SK-N-SH (cell line): ENCODE data around the gene VWA5B2. TPM values are rescaled to one million over a fixed set of nuclear protein-coding genes. Genes with fewer than 3 reads are reported as not detected.

ENCODE experiments used
- CTCF ChIA-PET: fragments of 300-600, 350-600 bp; formaldehyde crosslinking; extraction: SDS; loops from one replicate; lab custom pipeline; 2021; lab: Yijun Ruan, JAX
- POLR2A ChIA-PET: fragments of 350-600 bp; sonication (Branson Sonifier 250); formaldehyde crosslinking; extraction: SDS; loops from one replicate; lab custom pipeline; 2020; ENCODE audit warnings: antibody characterized with exemption, inconsistent platforms; lab: Yijun Ruan, JAX
- DNase-seq: peaks from one replicate; pipeline ENCODE4 v3.0.0; 2012
- H2AFZ ChIP-seq: fragments of 200-600 bp; sonication (generic); 2 replicates; pipeline ENCODE4 v1.8.1; 2016; ENCODE audit warnings: antibody characterized with exemption, mild to moderate bottlenecking, low read depth
- H3F3A ChIP-seq: fragments of 200-600 bp; sonication (generic); replicated peaks from 2 replicates; pipeline ENCODE3; 2016; ENCODE audit warnings: antibody characterized with exemption, mild to moderate bottlenecking; ENCODE audit not compliant: insufficient read depth
- H3K27ac ChIP-seq, 2 experiments: fragments of 200-500 bp in 1 of 2; fragments of 200-600 bp in 1 of 2; sonication (Bioruptor generic) in 1 of 2; sonication (generic), shearing (Covaris generic) in 1 of 2; 2 replicates each; pipeline versions ENCODE4 v1.5.1 to v1.6.1; 2014 to 2016; ENCODE audit warnings: low read depth in 2 of 2, inconsistent platforms in 1 of 2, low read length in 1 of 2, mild to moderate bottlenecking in 1 of 2, mixed read lengths in 1 of 2
- H3K27me3 ChIP-seq: fragments of 200-600 bp; sonication (generic), shearing (Covaris generic); 2 replicates; pipeline ENCODE4 v1.6.1; 2016; ENCODE audit warnings: mixed run types; ENCODE audit not compliant: insufficient read depth
- H3K36me3 ChIP-seq, 2 experiments: fragments of 200-500 bp in 1 of 2; fragments of 200-600 bp in 1 of 2; sonication (Bioruptor generic) in 1 of 2; sonication (generic) in 1 of 2; replicated peaks in 1 of 2; 2 replicates each; pipeline versions ENCODE3 to v1.5.1; 2014 to 2016; ENCODE audit warnings: low read length in 1 of 2, mild to moderate bottlenecking in 1 of 2; ENCODE audit not compliant: insufficient read depth in 2 of 2, control insufficient read depth in 1 of 2
- H3K4me1 ChIP-seq, 2 experiments: fragments of 200-500 bp in 1 of 2; fragments of 200-600 bp in 1 of 2; sonication (Bioruptor generic) in 1 of 2; sonication (generic), shearing (Covaris generic) in 1 of 2; 2 replicates each; pipeline versions ENCODE4 v1.5.1 to v1.6.1; 2014 to 2016; ENCODE audit warnings: low read depth in 1 of 2, low read length in 1 of 2, mixed run types in 1 of 2; ENCODE audit not compliant: insufficient read depth in 2 of 2, control insufficient read depth in 1 of 2
- H3K4me2 ChIP-seq: fragments of 200-600 bp; sonication (generic), shearing (Covaris generic); 2 replicates; pipeline ENCODE4 v1.6.1; 2017; ENCODE audit warnings: mixed run types
- H3K4me3 ChIP-seq, 2 experiments: fragments of 200-500 bp in 1 of 2; fragments of 200-600 bp in 1 of 2; sonication (Bioruptor generic) in 1 of 2; sonication (generic), shearing (Covaris generic) in 1 of 2; 2 replicates each; pipeline versions ENCODE4 v1.5.1 to v1.8.1; 2014 to 2016; ENCODE audit warnings: low read depth in 2 of 2, inconsistent platforms in 1 of 2, low read length in 1 of 2, mild to moderate bottlenecking in 1 of 2, mixed read lengths in 1 of 2, moderate library complexity in 1 of 2
- H3K79me2 ChIP-seq: fragments of 200-600 bp; sonication (generic); 2 replicates; pipeline ENCODE4 v1.8.1; 2017; ENCODE audit warnings: mild to moderate bottlenecking; ENCODE audit not compliant: insufficient read depth
- H3K9ac ChIP-seq: fragments of 200-600 bp; sonication (generic); 2 replicates; pipeline ENCODE4 v1.6.1; 2017; ENCODE audit warnings: mixed run types
- H3K9me2 ChIP-seq: fragments of 200-600 bp; sonication (generic); 2 replicates; pipeline ENCODE4 v1.6.1; 2017; ENCODE audit warnings: mixed run types
- H3K9me3 ChIP-seq: fragments of 200-600 bp; sonication (generic); 2 replicates; pipeline ENCODE4 v1.6.1; 2017; ENCODE audit warnings: mixed run types, mild to moderate bottlenecking, moderate library complexity
- H4K20me1 ChIP-seq: fragments of 200-600 bp; sonication (generic); 2 replicates; pipeline ENCODE4 v1.6.1; 2017; ENCODE audit warnings: mild to moderate bottlenecking, mixed run types; ENCODE audit not compliant: insufficient read depth
- CHD2 ChIP-seq: fragments of 150-350 bp; IDR thresholded peaks from 2 replicates; pipeline ENCODE4 v1.6.1; 2018; ENCODE audit warnings: low read length; ENCODE audit not compliant: partially characterized antibody
- ELF1 ChIP-seq: IDR thresholded peaks from 2 replicates; pipeline ENCODE4 v1.4.0; 2012
- FOXJ3 ChIP-seq: sonication (generic); formaldehyde crosslinking; IDR thresholded peaks from 2 replicates; pipeline ENCODE4 v1.5.1; 2020; ENCODE audit warnings: mild to moderate bottlenecking, missing genetic modification reagents
- POLR2AphosphoS5 ChIP-seq: IDR thresholded peaks from 2 replicates; pipeline ENCODE4 v1.6.1; 2012; ENCODE audit warnings: low read depth, low read length
- RAD21 ChIP-seq: IDR thresholded peaks from 2 replicates; pipeline ENCODE4 v1.6.1; 2012; ENCODE audit warnings: mild to moderate bottlenecking, low read length
- SMC3 ChIP-seq: IDR thresholded peaks from 2 replicates; pipeline ENCODE4 v1.6.1; 2012; ENCODE audit warnings: low read depth, low read length, improper control_type of control experiment
- TCF12 ChIP-seq: IDR thresholded peaks from 2 replicates; pipeline ENCODE4 v1.4.0; 2012
- USF1 ChIP-seq: IDR thresholded peaks from 2 replicates; pipeline ENCODE4 v1.4.0; 2012; ENCODE audit warnings: low read depth, borderline replicate concordance
- WGBS: methylation state at CpG from one replicate; pipeline ENCODE4 v1.1.6; 2017; ENCODE audit warnings: low lambda C conversion rate; 5-methylcytosine and 5-hydroxymethylcytosine counted together
- polyA plus RNA-seq, 3 experiments: library from polyadenylated mRNA; depleted of rRNA; stranded (reverse); fragments of >200 nt; gene quantifications; 2 replicates each; pipeline ENCODE4 v1.2.3, GENCODE V29; 2012
- TF ChIP-seq, protein P1 (sequence below): IDR thresholded peaks from 2 replicates; pipeline ENCODE4 v1.4.0; 2012; ENCODE audit warnings: low read depth
- TF ChIP-seq, protein P2 (sequence below): IDR thresholded peaks from 2 replicates; pipeline ENCODE4 v1.4.0; 2012; ENCODE audit warnings: low read depth, borderline replicate concordance
- TF ChIP-seq, protein P3 (sequence below): fragments of 200-600 bp; sonication (generic); IDR thresholded peaks from 2 replicates; pipeline ENCODE4 v1.6.1; 2017; ENCODE audit warnings: antibody characterized with exemption, mild to moderate bottlenecking, moderate library complexity
- TF ChIP-seq, protein P4 (sequence below): IDR thresholded peaks from 2 replicates; pipeline ENCODE4 v1.6.1; 2012; ENCODE audit warnings: mild to moderate bottlenecking, low read depth, low read length, moderate library complexity

Gene VWA5B2
- polyA plus RNA-seq, 1 of the 3 experiments (the other 2 are of a cell fraction) = 0.08 TPM

- no peak overlapping the region for H3K4me2 ChIP-seq
- no peak overlapping the region for H3K27ac ChIP-seq
- no peaks in the 10 kb centered on the region for H3F3A ChIP-seq
- peak; percentile 71 for DNase-seq
- TF ChIP-seq FOXJ3 (CRISPR knock-in tag) (no peak), ELF1 (no peak), CHD2 (no peak), POLR2AphosphoS5 (no peak), TCF12 (no peak), RAD21 (peak; percentile 37), SMC3 (peak; percentile 49; the same call in 1 of the 2 replicates), USF1 (no peak)
- TF ChIP-seq, protein P1, sequence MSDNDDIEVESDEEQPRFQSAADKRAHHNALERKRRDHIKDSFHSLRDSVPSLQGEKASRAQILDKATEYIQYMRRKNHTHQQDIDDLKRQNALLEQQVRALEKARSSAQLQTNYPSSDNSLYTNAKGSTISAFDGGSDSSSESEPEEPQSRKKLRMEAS = no peak
- TF ChIP-seq, protein P2, sequence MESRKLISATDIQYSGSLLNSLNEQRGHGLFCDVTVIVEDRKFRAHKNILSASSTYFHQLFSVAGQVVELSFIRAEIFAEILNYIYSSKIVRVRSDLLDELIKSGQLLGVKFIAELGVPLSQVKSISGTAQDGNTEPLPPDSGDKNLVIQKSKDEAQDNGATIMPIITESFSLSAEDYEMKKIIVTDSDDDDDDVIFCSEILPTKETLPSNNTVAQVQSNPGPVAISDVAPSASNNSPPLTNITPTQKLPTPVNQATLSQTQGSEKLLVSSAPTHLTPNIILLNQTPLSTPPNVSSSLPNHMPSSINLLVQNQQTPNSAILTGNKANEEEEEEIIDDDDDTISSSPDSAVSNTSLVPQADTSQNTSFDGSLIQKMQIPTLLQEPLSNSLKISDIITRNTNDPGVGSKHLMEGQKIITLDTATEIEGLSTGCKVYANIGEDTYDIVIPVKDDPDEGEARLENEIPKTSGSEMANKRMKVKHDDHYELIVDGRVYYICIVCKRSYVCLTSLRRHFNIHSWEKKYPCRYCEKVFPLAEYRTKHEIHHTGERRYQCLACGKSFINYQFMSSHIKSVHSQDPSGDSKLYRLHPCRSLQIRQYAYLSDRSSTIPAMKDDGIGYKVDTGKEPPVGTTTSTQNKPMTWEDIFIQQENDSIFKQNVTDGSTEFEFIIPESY = no peak
- TF ChIP-seq, protein P3, sequence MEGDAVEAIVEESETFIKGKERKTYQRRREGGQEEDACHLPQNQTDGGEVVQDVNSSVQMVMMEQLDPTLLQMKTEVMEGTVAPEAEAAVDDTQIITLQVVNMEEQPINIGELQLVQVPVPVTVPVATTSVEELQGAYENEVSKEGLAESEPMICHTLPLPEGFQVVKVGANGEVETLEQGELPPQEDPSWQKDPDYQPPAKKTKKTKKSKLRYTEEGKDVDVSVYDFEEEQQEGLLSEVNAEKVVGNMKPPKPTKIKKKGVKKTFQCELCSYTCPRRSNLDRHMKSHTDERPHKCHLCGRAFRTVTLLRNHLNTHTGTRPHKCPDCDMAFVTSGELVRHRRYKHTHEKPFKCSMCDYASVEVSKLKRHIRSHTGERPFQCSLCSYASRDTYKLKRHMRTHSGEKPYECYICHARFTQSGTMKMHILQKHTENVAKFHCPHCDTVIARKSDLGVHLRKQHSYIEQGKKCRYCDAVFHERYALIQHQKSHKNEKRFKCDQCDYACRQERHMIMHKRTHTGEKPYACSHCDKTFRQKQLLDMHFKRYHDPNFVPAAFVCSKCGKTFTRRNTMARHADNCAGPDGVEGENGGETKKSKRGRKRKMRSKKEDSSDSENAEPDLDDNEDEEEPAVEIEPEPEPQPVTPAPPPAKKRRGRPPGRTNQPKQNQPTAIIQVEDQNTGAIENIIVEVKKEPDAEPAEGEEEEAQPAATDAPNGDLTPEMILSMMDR = peak; percentile 71
- TF ChIP-seq, protein P4, sequence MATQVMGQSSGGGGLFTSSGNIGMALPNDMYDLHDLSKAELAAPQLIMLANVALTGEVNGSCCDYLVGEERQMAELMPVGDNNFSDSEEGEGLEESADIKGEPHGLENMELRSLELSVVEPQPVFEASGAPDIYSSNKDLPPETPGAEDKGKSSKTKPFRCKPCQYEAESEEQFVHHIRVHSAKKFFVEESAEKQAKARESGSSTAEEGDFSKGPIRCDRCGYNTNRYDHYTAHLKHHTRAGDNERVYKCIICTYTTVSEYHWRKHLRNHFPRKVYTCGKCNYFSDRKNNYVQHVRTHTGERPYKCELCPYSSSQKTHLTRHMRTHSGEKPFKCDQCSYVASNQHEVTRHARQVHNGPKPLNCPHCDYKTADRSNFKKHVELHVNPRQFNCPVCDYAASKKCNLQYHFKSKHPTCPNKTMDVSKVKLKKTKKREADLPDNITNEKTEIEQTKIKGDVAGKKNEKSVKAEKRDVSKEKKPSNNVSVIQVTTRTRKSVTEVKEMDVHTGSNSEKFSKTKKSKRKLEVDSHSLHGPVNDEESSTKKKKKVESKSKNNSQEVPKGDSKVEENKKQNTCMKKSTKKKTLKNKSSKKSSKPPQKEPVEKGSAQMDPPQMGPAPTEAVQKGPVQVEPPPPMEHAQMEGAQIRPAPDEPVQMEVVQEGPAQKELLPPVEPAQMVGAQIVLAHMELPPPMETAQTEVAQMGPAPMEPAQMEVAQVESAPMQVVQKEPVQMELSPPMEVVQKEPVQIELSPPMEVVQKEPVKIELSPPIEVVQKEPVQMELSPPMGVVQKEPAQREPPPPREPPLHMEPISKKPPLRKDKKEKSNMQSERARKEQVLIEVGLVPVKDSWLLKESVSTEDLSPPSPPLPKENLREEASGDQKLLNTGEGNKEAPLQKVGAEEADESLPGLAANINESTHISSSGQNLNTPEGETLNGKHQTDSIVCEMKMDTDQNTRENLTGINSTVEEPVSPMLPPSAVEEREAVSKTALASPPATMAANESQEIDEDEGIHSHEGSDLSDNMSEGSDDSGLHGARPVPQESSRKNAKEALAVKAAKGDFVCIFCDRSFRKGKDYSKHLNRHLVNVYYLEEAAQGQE = no peak
- no peak overlapping the region for H3K4me3 ChIP-seq
- peaks cover 0 to 16% of the 10 kb centered on the region in 2 experiments; a peak in 1 of 4 replicates for H3K4me1 ChIP-seq
- H4K20me1 ChIP-seq = no peaks in the 10 kb centered on the region
- peaks cover 27% of the 10 kb centered on the region for H3K27me3 ChIP-seq
- ChIA-PET POLR2A (interaction anchor here (1.1 to 1.4 kb wide), 2 partner anchors 16 to 44 kb away, joined by 3 to 5 read pairs; no protein-coding TSS in a partner anchor), CTCF (interaction anchor here (0.6 to 5.9 kb wide), 28 partner anchors 10 to 359 kb away, joined by 3 to 61 read pairs (median 5); partner anchors contain the start of genes ALG3, AP2M1 and EEF1AKMT4)
- no peak overlapping the region for H2AFZ ChIP-seq
- no peaks in the 10 kb centered on the region for H3K9me3 ChIP-seq
- 79% methylated on average over 2 of the region's 2 CpGs for WGBS
- no peaks in the 10 kb centered on the region for H3K79me2 ChIP-seq
- no peaks in the 10 kb centered on the region for H3K36me3 ChIP-seq
- no peak overlapping the region for H3K9ac ChIP-seq
- H3K9me2 ChIP-seq = no peaks in the 10 kb centered on the region
Measured at GRCh38 chr3:184227481-184227935, 1.9 kb upstream of the VWA5B2 start.
